Colonic mucosa (tissue), 4 donors: Measurements from ENCODE around the gene TRIM58. TPM values are rescaled to one million over a fixed set of nuclear protein-coding genes. Genes with fewer than 3 reads are reported as not detected.

Experiments used
- DNase-seq: peaks from one replicate; pipeline ENCODE4 v3.0.0-alpha.2; 2020
- H3K27ac ChIP-seq: fragments of 200-600 bp; one replicate; pipeline ENCODE4 v1.8.0; 2021
- H3K27me3 ChIP-seq: fragments of 200-600 bp; one replicate; pipeline ENCODE4 v1.8.0; 2021
- H3K36me3 ChIP-seq: fragments of 200-600 bp; one replicate; pipeline ENCODE4 v1.8.0; 2021
- H3K4me1 ChIP-seq: fragments of 200-600 bp; one replicate; pipeline ENCODE4 v1.8.0; 2021; ENCODE audit warnings: mild to moderate bottlenecking
- H3K4me3 ChIP-seq: fragments of 200-600 bp; one replicate; pipeline ENCODE4 v1.8.0; 2021
- H3K9ac ChIP-seq, 2 donors: one replicate each; pipeline ENCODE4 v1.7.0; 2013; ENCODE audit warnings: control low read depth in 2 of 2, low read depth in 2 of 2, low read length in 2 of 2
- H3K9me3 ChIP-seq: fragments of 200-600 bp; one replicate; pipeline ENCODE4 v1.8.0; 2021
- CTCF ChIP-seq: fragments of 200-600 bp; IDR thresholded peaks from one replicate; pipeline ENCODE4 v1.8.0; 2022; ENCODE audit warnings: antibody characterized with exemption, mild to moderate bottlenecking
- intact Hi-C: fragments of 100-400 bp; cut with DNase I; formaldehyde crosslinking; loops from one replicate; pipeline ENCODE4 v1.14.1; 2022
- total RNA-seq, 2 donors: library from RNA; stranded (reverse); fragmentation: NEBNext Ultra II Directional in 1 of 2; extraction: Animal tissue kit (Norgen Biotek cat#: 25700) in 1 of 2; gene quantifications; one replicate each; pipeline ENCODE4 v1.2.1, GENCODE V29; 2021
- donor health status: healthy.
- donor health status: DM: no; HTN: no; CAD: no.
- donor health status: DM: no; HTN: no; CAD: no.

Gene TRIM58
- total RNA-seq, 2 donors from 2014 or later = 2.4 to 3.6 TPM

GRCh38 chr1:247905181-247905580, 48.2 kb downstream of the TRIM58 start:
- Histone ChIP-seq H3K9me3 (no peaks in the 10 kb centered on the region), H3K4me1 (no peaks in the 10 kb centered on the region), H3K36me3 (no peaks in the 10 kb centered on the region), H3K9ac (no peak overlapping the region), H3K27me3 (no peaks in the 10 kb centered on the region), H3K27ac (no peak overlapping the region), H3K4me3 (no peak overlapping the region)
- no peak for DNase-seq
- no peak for TF ChIP-seq CTCF
- intact Hi-C loops = no loop called here

- Histone ChIP-seq H3K27me3 (no peaks in the 10 kb centered on the region), H3K4me1 (no peaks in the 10 kb centered on the region), H3K27ac (no peak overlapping the region), H3K36me3 (no peaks in the 10 kb centered on the region), H3K4me3 (no peak overlapping the region), H3K9ac (no peak overlapping the region), H3K9me3 (no peaks in the 10 kb centered on the region)
- DNase-seq = no peak
- TF ChIP-seq CTCF = no peak
- intact Hi-C loops = no loop called here
Observed at GRCh38 chr1:247905910-247906503, 49.0 kb downstream of the TRIM58 start.

- H3K27ac ChIP-seq = no peak overlapping the region
- DNase-seq = no peak
- H3K9me3 ChIP-seq = no peaks in the 10 kb centered on the region
- no peak overlapping the region for H3K4me3 ChIP-seq
- no peak overlapping the region for H3K9ac ChIP-seq
- intact Hi-C loops = no loop called here
- no peaks in the 10 kb centered on the region for H3K4me1 ChIP-seq
- no peak for TF ChIP-seq CTCF
- no peaks in the 10 kb centered on the region for H3K27me3 ChIP-seq
- no peaks in the 10 kb centered on the region for H3K36me3 ChIP-seq
Observed at GRCh38 chr1:247906504-247907047, 49.6 kb downstream of the TRIM58 start.

- Histone ChIP-seq H3K9me3 (no peaks in the 10 kb centered on the region), H3K4me3 (no peak overlapping the region), H3K9ac (no peak overlapping the region), H3K27me3 (no peaks in the 10 kb centered on the region), H3K27ac (no peak overlapping the region), H3K4me1 (no peaks in the 10 kb centered on the region), H3K36me3 (no peaks in the 10 kb centered on the region)
- no peak for DNase-seq
- intact Hi-C loops = no loop called here
- TF ChIP-seq CTCF = no peak
Observed at GRCh38 chr1:247908766-247909165, 51.8 kb downstream of the TRIM58 start.

GRCh38 chr1:247913786-247914185, 56.8 kb downstream of the TRIM58 start:
- no peaks in the 10 kb centered on the region for H3K36me3 ChIP-seq

More at GRCh38 chr1:247913786-247914185, 56.8 kb downstream of the TRIM58 start:
- TF ChIP-seq CTCF = no peak
- Histone ChIP-seq H3K4me3 (no peak overlapping the region), H3K4me1 (no peaks in the 10 kb centered on the region), H3K27ac (no peak overlapping the region), H3K9me3 (no peaks in the 10 kb centered on the region), H3K9ac (no peak overlapping the region), H3K27me3 (no peaks in the 10 kb centered on the region)
- no peak for DNase-seq
- intact Hi-C loops = no loop called here
